ENCODE measurements around the gene SNRNP48.

DNA sequence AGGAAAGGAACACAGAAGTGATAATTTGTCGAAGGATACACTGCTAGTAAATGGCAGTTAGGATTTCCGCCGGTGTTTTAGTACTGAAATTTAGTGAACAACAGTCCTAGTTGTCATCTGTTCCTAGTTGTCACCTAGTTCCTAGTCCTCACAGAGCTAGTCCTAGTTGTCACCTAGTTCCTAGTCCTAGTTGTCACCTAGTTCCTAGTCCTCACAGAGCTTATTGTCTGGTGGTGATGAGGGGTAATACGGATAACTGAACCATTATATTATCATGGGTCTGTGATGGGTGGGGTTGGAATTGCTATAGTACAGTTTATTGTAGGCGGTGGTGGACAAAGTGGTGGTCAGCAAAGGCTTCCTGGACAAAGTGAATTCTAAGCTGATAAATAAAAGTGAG is 1.8 kb downstream of the SNRNP48 start:
- TF ChIP-seq POLR2A (IDR thresholded peaks at IDR 0.05) = no peak
- TF ChIP-seq, protein P1, sequence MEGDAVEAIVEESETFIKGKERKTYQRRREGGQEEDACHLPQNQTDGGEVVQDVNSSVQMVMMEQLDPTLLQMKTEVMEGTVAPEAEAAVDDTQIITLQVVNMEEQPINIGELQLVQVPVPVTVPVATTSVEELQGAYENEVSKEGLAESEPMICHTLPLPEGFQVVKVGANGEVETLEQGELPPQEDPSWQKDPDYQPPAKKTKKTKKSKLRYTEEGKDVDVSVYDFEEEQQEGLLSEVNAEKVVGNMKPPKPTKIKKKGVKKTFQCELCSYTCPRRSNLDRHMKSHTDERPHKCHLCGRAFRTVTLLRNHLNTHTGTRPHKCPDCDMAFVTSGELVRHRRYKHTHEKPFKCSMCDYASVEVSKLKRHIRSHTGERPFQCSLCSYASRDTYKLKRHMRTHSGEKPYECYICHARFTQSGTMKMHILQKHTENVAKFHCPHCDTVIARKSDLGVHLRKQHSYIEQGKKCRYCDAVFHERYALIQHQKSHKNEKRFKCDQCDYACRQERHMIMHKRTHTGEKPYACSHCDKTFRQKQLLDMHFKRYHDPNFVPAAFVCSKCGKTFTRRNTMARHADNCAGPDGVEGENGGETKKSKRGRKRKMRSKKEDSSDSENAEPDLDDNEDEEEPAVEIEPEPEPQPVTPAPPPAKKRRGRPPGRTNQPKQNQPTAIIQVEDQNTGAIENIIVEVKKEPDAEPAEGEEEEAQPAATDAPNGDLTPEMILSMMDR (IDR thresholded peaks at IDR 0.05) = no peak

All from breast epithelium (tissue), 3 donors.